ENCODE measurements around the gene CDR2.
A peak's percentile ranks its signal among the peaks of the same experiment; 100 is the strongest.
"Not testable (repeated sequence)": the region's sequence is repeated elsewhere in the genome, so short reads cannot be mapped to it uniquely, and the experiment has no call there.

Gene CDR2

DNA sequence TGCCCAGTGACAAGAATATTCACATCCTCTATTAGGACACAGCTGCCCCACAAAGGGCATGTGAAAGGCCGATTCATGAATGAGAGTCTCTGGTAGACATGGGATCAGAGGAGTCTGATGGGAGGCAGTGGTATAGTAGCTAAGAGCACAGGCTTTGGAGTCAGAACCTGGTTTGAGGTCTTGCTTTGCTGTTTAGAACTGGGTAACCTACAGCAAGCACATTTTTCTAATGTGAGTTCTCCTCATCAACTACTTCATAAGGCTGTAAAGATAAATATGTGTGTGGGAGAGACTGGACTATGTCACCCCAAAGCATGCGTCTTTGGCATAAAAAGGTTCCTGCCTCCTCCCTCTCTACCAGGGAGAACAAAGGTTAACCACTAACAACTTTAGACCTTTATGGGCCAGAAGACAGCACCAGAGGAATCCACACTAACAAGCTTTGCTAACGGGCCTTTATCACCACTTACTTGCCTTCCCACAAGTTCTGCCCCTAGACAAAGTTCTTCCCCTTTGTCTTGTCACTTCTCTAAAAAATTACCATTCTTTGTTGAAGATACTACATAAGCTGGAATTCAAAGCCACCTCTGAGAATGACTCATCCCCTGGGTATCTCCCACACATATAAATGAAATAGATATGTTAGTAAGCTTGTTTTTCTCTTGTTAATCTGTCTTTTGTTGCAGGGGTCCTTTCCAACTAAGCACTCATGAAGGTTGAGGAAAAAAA is 21.1 kb downstream of the CDR2 start:
- in situ Hi-C loops (cut with MboI; ENCODE audit: low sequenced_read_pairs) = no loop called here
- H3K27me3 ChIP-seq (ENCODE audit: low read depth) = no peaks in the 10 kb centered on the region
- H3K4me1 ChIP-seq = peaks cover 31% of the 10 kb centered on the region
- peak; percentile 51 to 93 for DNase-seq (ENCODE audit: low spot score in 2 of 2)
- H3K36me3 ChIP-seq (replicated peaks) = peaks cover 29% of the 10 kb centered on the region
- no peak overlapping the region for H3K4me3 ChIP-seq
- no peaks in the 10 kb centered on the region for H3K9me3 ChIP-seq

GRCh38 chr16:22352723-22353122 is 21.7 kb downstream of the CDR2 start:
- Histone ChIP-seq H3K36me3 (replicated peaks) (peaks cover 35% of the 10 kb centered on the region), H3K4me1 (peaks cover 31% of the 10 kb centered on the region), H3K9me3 (no peaks in the 10 kb centered on the region), H3K4me3 (no peak overlapping the region), H3K27me3 (ENCODE audit: low read depth) (no peaks in the 10 kb centered on the region)
- in situ Hi-C loops (cut with MboI; ENCODE audit: low sequenced_read_pairs) = no loop called here
- DNase-seq (ENCODE audit: low spot score in 2 of 2) = peak; percentile 83 to 88

DNA sequence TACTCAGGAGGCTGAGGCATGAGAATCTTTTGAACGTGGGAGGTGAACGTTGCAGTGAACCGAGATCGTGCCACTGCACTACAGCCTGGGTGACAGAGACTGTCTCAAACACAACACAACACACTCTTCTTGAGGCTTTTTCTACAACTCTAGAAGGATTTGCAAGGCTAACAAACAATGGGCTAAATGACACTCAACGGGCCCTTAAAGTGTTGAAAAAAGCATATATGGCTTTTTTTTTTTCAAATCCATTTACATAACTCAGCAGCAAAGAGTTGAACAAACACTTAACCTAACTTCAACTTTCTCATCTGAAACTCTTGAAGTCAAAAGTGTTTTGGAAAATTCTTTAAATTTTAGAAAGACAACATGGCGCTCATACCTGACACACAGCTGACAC is 22.3 kb downstream of the CDR2 start:
- in situ Hi-C loops (cut with MboI; ENCODE audit: low sequenced_read_pairs) = no loop called here
- Histone ChIP-seq H3K9me3 (no peaks in the 10 kb centered on the region), H3K27me3 (ENCODE audit: low read depth) (no peaks in the 10 kb centered on the region), H3K36me3 (replicated peaks) (peaks cover 41% of the 10 kb centered on the region), H3K4me1 (peaks cover 31% of the 10 kb centered on the region), H3K4me3 (no peak overlapping the region)
- DNase-seq (ENCODE audit: low spot score in 2 of 2) = no peak

DNA sequence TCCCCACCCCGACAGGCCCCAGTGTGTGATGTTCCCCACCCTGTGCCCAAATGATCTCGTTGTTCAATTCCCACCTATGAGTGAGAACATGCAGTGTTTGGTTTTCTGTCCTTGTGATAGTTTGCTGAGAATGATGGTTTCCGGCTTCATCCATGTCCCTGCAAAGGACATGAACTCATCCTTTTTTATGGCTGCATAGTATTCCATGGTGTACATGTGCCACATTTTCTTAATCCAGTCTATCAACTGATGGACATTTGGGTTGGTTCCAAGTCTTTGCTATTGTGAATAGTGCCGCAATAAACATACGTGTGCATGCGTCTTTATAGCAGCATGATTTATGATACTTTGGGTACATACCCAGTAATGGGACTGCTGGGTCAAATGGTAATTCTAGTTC is 23.4 kb downstream of the CDR2 start:
- DNase-seq (ENCODE audit: low spot score in 2 of 2); in situ Hi-C loops (cut with MboI; ENCODE audit: low sequenced_read_pairs): not testable (repeated sequence)
- H3K36me3 ChIP-seq (replicated peaks) = peaks cover 52% of the 10 kb centered on the region

GRCh38 chr16:22348291-22348690 is 26.1 kb downstream of the CDR2 start:
- no peak for DNase-seq (ENCODE audit: low spot score in 2 of 2)
- Histone ChIP-seq H3K27me3 (ENCODE audit: low read depth) (no peaks in the 10 kb centered on the region), H3K9me3 (no peaks in the 10 kb centered on the region), H3K4me3 (no peak overlapping the region), H3K36me3 (replicated peaks) (peaks cover 56% of the 10 kb centered on the region), H3K4me1 (peaks cover 11% of the 10 kb centered on the region)
- in situ Hi-C loops (cut with MboI; ENCODE audit: low sequenced_read_pairs) = loop anchor here (25.0 kb wide), 2 partner anchors 314 to 1211 kb away; no protein-coding TSS in a partner anchor

More for the DNA sequence above, 23.4 kb downstream of the CDR2 start:
- not testable (repeated sequence) for H3K4me3 ChIP-seq; H3K27me3 ChIP-seq (ENCODE audit: low read depth); H3K9me3 ChIP-seq
- peaks cover 31% of the 10 kb centered on the region for H3K4me1 ChIP-seq

DNA sequence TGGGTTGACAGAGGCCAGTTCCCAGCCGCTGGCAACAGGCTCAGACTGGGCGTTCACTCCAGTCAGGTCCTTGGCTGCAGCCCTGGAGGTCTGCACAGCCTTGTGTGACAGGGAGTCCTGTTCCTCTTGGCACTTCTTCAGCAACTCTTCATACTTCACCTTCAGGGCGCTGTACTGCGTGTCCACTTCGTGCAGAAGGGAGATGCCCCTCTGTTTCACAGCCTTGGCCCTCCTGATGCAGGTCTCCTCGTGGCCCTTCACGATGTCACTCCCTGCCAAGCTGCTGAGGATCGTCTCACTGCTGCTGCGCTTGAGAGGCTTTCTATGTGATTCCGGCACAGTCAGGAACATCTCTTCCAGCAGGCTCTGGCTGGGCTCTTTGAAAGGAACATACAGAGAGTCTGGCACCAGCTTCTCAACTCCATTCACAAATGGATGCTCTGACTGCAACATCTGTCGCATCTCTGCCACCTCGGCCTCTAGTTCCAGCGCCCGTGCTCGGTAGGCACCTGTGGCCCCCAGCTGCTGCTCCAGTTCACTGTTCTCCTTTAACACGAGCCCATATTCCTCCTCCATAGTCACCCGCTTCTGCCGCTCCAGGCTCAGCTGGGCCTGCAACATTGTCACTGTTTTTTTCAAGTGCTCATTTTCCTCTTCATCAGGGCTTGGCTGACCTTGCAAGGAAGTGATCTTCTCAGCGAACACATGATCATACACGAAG is 27.2 kb downstream of the CDR2 start:
- Histone ChIP-seq H3K4me3 (no peak overlapping the region), H3K9me3 (no peaks in the 10 kb centered on the region), H3K36me3 (replicated peaks) (peaks cover 54% of the 10 kb centered on the region), H3K27me3 (ENCODE audit: low read depth) (no peaks in the 10 kb centered on the region), H3K4me1 (peaks cover under 1% of the 10 kb centered on the region)
- in situ Hi-C loops (cut with MboI; ENCODE audit: low sequenced_read_pairs) = loop anchor here (25.0 kb wide), 2 partner anchors 315 to 1210 kb away; no protein-coding TSS in a partner anchor
- DNase-seq (ENCODE audit: low spot score in 2 of 2) = no peak

DNA sequence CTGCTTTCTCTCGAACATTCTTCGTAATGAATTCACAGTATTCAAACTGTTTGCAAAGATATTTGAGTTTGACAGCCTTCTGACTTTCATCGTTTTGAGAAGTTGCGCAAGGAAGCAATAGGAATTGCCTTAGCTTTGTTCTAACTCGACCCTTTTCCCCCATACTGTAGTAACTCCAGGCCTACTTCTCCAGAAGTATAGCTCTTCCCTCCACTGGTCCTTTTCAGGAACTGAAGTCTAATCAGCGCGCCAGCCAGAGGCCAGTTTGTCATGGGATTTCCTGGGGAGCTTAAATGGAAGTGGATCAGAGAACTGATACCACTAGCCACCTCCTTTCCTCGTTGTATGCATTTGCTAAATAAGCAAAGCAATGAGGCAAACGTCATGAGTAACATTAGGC is 27.9 kb downstream of the CDR2 start:
- Histone ChIP-seq H3K4me3 (no peak overlapping the region), H3K4me1 (no peaks in the 10 kb centered on the region), H3K36me3 (replicated peaks) (peaks cover 52% of the 10 kb centered on the region), H3K27me3 (ENCODE audit: low read depth) (no peaks in the 10 kb centered on the region), H3K9me3 (no peaks in the 10 kb centered on the region)
- in situ Hi-C loops (cut with MboI; ENCODE audit: low sequenced_read_pairs) = loop anchor here (25.0 kb wide), 2 partner anchors 316 to 1209 kb away; no protein-coding TSS in a partner anchor
- DNase-seq (ENCODE audit: low spot score in 2 of 2) = no peak

GRCh38 chr16:22342082-22342481 is 32.3 kb downstream of the CDR2 start:
- no peak overlapping the region for H3K4me3 ChIP-seq
- no peaks in the 10 kb centered on the region; the same call in 1 of the 2 replicates for H3K9me3 ChIP-seq
- no peaks in the 10 kb centered on the region for H3K4me1 ChIP-seq
- in situ Hi-C loops (cut with MboI; ENCODE audit: low sequenced_read_pairs) = loop anchor here (25.0 kb wide), 2 partner anchors 320 to 1205 kb away; no protein-coding TSS in a partner anchor
- H3K36me3 ChIP-seq (replicated peaks) = peaks cover 14% of the 10 kb centered on the region
- no peak for DNase-seq (ENCODE audit: low spot score in 2 of 2)
- no peaks in the 10 kb centered on the region for H3K27me3 ChIP-seq (ENCODE audit: low read depth)

GRCh38 chr16:22340945-22341344 is 33.5 kb downstream of the CDR2 start:
- Histone ChIP-seq H3K36me3 (replicated peaks) (peaks cover 8% of the 10 kb centered on the region), H3K9me3 (peaks cover 2% of the 10 kb centered on the region; the same call in 1 of the 2 replicates), H3K4me1 (no peaks in the 10 kb centered on the region), H3K27me3 (ENCODE audit: low read depth) (no peaks in the 10 kb centered on the region), H3K4me3 (no peak overlapping the region)
- no peak for DNase-seq (ENCODE audit: low spot score in 2 of 2)
- in situ Hi-C loops (cut with MboI; ENCODE audit: low sequenced_read_pairs) = loop anchor here (25.0 kb wide), 2 partner anchors 321 to 1204 kb away; no protein-coding TSS in a partner anchor

DNA sequence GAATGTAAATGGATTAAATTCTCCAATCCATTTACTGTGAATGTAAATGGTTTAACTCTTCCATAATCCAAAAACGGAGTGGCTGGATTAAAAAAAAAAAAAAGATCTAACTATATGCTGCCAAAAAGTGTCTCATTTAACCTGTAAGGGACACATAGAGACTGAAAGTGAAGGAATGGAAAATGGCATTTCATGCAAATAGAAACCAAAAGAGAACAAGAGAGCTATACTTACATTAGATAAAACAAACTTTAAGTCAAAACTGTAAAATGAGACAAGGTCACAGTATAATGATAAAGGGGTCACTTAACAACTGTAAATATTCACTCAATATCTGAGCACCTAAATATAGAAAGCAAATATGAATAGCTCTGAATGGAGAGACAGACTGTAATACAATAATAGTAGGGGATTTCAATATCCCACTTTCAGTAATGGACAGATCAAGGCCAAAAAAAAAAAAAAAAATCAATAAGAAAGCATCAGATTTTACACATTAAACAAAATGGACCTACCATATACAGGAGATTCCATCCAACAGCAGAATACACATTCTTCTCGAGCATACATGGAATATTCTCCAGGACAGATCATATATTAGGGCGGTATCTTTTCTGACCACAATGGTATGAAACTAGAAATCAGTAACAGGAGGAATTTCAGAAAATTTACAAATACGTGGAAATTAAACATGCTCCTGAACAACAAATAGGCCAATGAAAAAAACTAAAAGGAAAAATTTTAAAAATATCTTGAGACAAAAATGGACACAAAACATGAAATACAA is 36.4 kb downstream of the CDR2 start:
- DNase-seq (ENCODE audit: low spot score in 2 of 2) = no peak
- in situ Hi-C loops (cut with MboI; ENCODE audit: low sequenced_read_pairs) = loop anchor here (25.0 kb wide), 2 partner anchors 324 to 1201 kb away; no protein-coding TSS in a partner anchor

DNA sequence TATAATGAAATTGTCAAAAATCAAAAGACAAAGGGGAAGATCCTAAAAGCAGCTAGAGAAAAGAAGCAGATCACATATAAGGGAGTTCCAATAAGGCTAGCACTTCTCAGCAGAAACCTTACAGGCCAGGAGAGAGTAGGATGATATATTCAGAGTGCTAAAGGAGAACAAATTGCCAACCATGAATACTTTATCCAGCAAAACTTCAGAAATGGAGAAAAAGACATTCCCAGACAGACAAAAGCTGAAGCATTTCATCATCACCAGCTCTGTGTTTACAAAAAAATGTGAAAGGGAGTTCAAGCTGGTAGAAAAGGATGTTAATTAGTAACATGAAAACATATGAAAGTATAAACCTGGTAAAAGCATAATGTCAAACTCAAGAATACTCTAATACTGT is 37.4 kb downstream of the CDR2 start:
- Histone ChIP-seq H3K27me3 (ENCODE audit: low read depth) (no peaks in the 10 kb centered on the region), H3K4me3 (no peak overlapping the region), H3K4me1 (no peaks in the 10 kb centered on the region), H3K36me3 (replicated peaks) (peaks cover 37% of the 10 kb centered on the region), H3K9me3 (peaks cover 2% of the 10 kb centered on the region; the same call in 1 of the 2 replicates)
- in situ Hi-C loops (cut with MboI; ENCODE audit: low sequenced_read_pairs) = loop anchor here (25.0 kb wide), 2 partner anchors 325 to 1200 kb away; no protein-coding TSS in a partner anchor
- DNase-seq (ENCODE audit: low spot score in 2 of 2) = no peak

More for the DNA sequence above, 36.4 kb downstream of the CDR2 start:
- H3K9me3 ChIP-seq = peaks cover 2% of the 10 kb centered on the region; the same call in 1 of the 2 replicates
- peaks cover 30% of the 10 kb centered on the region for H3K36me3 ChIP-seq (replicated peaks)
- no peak overlapping the region for H3K4me3 ChIP-seq
- H3K4me1 ChIP-seq = no peaks in the 10 kb centered on the region
- no peaks in the 10 kb centered on the region for H3K27me3 ChIP-seq (ENCODE audit: low read depth)

- Histone ChIP-seq H3K27me3 (ENCODE audit: low read depth) (no peaks in the 10 kb centered on the region), H3K36me3 (replicated peaks) (peaks cover 42% of the 10 kb centered on the region), H3K4me1 (no peaks in the 10 kb centered on the region), H3K4me3 (no peak overlapping the region), H3K9me3 (peaks cover 2% of the 10 kb centered on the region; the same call in 1 of the 2 replicates)
- no peak for DNase-seq (ENCODE audit: low spot score in 2 of 2)
- in situ Hi-C loops (cut with MboI; ENCODE audit: low sequenced_read_pairs) = loop anchor here (25.0 kb wide), 2 partner anchors 326 to 1199 kb away; no protein-coding TSS in a partner anchor
Observed at GRCh38 chr16:22336581-22336980, 37.8 kb downstream of the CDR2 start.

DNA sequence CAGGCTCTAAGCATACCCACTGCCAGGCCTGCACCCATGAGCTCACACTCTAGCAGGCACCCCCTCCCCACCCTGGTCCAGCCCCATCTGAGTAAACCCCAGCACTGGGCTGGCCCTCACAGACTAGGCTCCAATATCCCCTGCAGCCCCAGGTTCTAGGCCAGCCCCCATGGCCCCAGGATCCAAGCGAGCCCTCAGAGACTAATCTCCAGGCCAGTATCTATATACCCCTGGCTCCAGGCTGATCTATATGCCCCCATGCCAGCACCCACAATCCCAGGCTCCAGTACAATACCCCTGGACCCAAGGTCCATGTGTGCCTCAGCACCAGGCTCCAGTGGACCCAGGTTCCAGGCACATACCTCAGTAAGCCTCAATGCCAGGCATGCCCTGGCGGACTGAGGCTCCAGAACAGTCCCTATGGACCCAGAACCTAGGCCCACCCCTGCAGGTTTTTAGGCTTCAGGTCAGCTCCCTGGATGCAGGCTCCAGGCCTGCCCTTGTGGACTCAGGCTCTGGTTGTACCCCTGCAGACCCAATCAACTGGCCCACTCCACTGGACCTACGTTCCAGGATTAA is 38.7 kb downstream of the CDR2 start:
- Histone ChIP-seq H3K27me3 (ENCODE audit: low read depth) (no peaks in the 10 kb centered on the region), H3K36me3 (replicated peaks) (peaks cover 48% of the 10 kb centered on the region), H3K4me3 (no peak overlapping the region), H3K9me3 (peaks cover 2% of the 10 kb centered on the region; the same call in 1 of the 2 replicates), H3K4me1 (no peaks in the 10 kb centered on the region)
- no peak for DNase-seq (ENCODE audit: low spot score in 2 of 2)
- in situ Hi-C loops (cut with MboI; ENCODE audit: low sequenced_read_pairs) = loop anchor here (25.0 kb wide), 2 partner anchors 327 to 1198 kb away; no protein-coding TSS in a partner anchor

Measured in HAP-1 (cell line).